ENCODE results near the gene RREB1.

GRCh38 chr6:7152462-7152861 lies 44.7 kb downstream of the RREB1 start:
- no peak for TF ChIP-seq EZH2 (IDR thresholded peaks at IDR 0.05; ENCODE audit: borderline replicate concordance, low read length)
- no peak for TF ChIP-seq CTCF (conservative IDR thresholded peaks at IDR 0.05 in 1 of 2, IDR thresholded peaks at IDR 0.05 in 1 of 2; ENCODE audit: extremely low read depth in 1 of 2, insufficient read depth in 1 of 2, low read depth in 1 of 2, low read length in 2 of 2)
